GDM1 (cell line): ENCODE data around the gene ADCY2.

Experiments
- DNase-seq: peaks from one replicate; lab custom pipeline; 2025; lab: John Stamatoyannopoulos, UW

Gene ADCY2

DNA sequence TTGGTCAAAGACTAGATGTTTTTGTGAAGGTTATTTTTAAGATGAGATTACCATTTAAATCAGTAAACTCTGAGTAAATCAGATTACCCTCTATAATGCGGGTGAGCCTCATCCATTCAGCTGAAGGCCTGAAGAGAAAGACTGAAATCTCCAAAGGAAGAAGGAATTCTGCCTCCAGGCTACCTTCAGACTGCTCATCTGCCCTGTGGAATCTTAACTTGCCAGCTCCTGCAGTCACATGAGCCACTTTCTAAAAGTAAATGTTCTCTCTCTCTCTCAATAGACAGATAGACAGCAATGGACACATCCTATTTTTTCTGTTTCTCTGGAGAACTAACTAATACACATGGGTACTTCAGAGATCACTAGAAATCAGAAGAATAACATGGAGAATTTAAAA, 272.2 kb downstream of the ADCY2 start:
- no peak for DNase-seq

DNA sequence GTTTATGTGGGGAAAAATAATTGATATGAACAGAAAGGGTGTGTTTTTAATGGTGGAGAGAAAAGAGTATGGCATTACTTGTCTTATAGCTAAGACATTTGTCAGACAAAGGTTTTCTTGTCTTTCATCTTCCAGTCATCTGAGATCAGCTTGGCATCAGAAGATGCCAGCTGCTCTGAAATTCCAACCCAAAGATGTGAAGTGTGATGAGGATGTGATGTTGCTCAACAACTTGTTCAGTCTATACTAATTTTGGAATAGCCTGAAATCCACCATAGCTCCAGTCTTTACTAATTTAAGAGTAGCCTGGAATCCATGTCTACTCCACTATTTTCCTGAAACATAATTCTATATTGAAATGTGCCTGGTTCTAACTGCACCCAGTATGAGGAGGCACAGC, 272.7 kb downstream of the ADCY2 start:
- DNase-seq: no peak

DNA sequence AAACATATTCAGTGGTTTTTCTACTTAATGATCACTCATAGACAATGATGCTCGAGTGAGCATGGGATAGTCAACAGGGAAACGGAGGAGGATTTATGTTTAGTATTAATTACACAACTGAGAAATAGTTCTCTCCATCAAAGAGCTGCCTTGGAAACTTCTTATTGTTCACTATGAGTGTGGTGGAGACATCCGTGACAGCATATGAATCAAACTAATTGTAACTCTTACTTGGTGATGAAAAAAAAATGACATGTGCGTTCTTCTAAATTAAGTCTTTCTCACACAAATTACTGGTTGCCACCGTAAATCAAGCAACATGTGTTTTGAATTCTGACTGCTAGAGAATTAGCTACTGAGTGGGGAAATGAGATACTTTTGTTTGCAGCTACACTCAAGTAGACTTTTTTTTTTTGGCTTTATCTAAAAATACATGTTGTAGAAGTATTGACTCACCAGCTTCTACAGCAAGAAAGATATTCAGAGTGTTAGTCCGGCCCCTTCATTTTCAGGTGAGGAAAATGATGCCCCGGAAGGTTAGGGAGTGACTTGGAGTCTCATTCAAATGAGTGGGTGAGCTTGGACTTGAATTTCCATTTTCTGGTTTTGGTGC, 275.5 kb downstream of the ADCY2 start:
- no peak for DNase-seq

DNA sequence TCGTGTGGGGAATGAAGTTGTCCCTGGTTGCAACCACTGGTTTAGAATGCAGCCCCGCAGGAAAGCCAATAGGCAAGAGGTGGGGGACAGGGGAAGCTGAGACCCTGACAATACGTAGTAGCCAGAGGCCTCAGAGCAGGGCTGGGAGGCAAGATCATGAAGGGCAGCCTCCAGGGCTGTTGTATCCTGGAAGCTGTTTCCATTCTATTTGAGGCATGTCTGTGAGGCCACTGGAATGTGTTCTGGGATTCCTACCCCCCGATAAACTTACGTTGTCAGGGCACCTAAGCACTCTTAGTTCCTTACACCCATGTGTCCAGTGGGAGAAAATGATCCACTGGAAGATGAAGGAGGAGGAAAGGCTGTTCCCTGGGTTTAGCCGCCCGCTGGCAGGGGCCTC, 277.7 kb downstream of the ADCY2 start:
- DNase-seq: no peak

DNA sequence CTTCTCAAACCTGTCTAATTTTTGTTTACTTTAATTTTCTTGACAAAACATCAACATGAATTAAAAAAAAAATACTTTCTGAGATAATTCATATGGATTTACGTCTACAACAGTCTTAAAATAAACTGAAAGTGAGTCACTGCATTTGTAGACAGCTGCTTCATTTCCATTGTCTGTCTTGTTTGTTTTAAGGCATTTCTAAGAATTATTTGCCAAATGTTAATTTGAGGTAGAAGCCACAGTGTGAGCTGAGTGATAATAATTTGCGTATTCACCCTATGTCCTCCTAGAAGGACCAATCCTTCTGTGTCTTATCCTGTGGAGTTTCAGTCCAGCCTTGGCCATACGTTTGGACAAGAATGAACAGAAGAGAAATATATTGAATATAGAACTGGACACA, 280.5 kb downstream of the ADCY2 start:
- DNase-seq: no peak

DNA sequence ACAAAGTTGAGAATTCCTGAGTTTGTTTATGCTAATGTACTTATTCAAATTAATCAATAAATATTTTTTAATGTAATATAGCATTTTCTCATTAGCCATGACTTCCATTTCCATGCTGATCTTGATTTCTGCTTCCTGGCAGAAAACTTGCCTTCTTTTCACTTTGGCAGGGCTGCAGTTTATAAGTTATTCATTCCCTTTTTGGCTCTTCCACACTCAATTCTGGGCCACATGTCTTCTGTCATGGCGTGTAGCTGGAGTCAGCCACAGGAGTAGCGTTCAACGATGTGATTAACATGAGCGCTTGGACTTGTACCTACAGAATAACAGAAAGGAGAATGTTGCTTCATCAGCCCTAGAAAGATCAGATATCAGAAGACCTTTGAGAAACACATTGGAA, 282.1 kb downstream of the ADCY2 start:
- DNase-seq: no peak

DNA sequence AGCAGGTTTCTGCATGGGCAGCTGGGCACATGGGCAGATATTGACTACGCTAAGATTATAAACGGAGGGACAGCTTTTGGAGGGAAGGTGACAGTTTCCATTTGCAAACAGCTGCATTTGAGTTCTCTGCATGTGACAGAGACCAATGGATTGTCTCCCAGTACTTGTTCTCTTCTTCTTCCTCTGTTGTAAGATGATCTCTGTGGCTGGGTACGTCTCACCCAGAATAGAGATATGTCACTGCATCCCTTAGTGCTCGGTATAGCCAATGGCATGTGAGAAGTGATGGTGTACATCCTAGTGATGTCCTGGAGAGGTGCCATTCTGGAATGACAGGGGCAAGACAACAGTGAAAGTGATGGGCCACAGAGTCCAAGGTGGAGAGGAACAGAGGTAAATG, 283.7 kb downstream of the ADCY2 start:
- no peak for DNase-seq

DNA sequence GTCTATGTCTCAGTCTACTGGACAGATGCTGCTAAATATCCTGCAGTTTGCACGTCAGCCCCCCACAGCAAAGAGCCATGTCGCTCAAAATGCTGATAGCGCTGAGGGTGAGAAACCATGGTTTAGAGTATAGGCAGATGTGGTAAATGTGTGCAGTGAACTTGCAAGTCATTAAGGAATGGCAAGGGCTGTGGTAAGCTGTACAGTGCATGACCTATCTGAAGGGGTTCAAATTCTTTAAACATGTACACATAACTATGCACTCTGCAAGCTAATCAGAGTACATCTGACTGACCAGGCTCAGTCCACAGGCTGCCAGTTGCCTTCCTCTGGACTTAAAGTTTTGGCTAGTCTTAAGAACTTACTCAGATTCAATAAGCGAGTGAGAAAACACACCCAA, 284.3 kb downstream of the ADCY2 start:
- DNase-seq: no peak

DNA sequence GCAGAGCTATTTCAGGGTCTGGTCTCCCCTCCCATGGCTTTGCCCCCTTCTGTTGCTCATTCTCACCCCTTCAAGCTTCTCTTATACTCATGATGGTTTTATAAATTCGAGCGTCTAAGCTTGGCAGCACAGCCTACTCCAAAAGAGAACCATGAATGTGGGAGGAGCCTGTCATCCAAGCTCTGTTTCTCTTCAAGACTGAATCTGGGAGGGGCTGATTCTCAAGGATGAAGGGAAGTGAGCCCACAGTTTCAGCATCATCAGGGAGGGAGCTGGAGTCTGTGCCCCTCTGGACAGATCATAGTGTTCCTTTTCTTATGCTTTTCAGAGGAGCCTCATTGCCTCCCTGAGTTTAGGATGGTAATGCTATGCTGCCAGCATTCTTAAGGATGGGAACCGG, 286.4 kb downstream of the ADCY2 start:
- no peak for DNase-seq

DNA sequence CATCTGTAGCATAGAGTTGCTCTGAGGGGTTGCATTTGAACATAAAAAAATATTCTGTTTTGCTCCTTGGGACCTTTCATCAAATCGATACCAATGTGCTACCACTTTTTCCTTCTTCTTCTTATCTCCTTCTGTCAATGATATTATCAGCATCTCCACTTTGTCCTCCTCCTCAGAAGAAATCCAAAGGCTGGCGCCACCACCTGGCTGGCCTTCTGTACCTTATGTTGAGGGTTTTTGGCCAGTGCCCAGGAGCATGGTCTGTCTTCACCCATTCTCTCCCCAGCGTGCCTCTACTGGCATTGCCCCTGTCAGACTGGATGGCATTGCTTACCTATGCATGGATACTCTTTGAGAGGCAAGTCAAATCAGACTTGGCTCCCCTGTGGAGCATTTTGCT, 287.8 kb downstream of the ADCY2 start:
- DNase-seq: no peak

DNA sequence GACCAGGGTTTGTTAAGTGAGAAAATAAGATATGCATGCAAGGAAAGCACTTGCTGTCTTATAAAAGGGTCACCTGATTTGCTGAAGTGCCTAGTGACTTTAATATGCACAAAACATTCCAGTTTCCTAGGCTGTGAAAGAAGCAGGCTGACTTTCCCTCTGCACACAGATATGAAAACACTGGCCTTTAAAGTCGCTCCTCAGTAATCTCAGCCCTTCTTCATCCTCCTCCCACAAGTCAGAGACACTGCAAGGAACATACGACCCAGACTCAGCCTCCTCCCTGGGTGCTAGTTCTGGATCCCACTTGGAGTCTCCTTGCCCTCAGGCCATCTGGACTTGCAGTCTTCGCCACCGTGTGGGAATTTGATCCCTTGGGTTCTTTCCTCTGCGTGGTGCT, 288.9 kb downstream of the ADCY2 start:
- DNase-seq: no peak

DNA sequence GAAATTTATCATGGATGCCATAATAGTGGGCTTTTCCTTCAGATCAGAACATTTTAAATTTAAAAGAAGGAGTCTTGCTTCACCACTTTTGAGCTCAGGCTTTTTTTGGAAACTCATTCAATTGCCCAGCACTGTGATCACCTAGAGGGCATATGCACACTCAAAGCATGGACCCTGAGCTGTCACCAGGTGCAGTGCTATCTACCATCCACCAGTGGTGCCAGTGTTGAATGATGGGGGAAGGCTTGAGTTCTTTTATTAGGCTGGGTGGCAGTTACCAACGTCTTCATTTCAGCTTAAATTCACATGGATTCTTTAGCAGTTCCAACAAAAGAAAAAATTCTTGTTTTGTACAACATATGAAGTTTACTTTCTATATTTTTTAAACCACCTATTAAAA, 290.9 kb downstream of the ADCY2 start:
- no peak for DNase-seq

DNA sequence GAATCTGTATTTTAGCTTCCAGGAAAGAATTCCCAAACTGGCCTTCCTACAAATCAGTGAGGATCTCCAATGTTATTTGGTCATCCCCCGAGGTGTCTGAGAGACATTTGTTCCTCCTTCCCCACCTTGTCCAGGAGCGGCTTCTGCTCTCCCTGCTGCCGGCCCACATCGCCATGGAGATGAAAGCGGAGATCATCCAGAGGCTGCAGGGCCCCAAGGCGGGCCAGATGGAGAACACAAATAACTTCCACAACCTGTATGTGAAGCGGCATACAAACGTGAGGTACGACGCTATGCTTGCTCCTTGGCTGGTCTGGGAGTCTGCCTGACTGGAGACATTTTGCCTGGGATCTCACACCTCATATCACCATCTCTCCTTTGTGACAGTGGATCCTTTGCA, 294.6 kb downstream of the ADCY2 start:
- DNase-seq: no peak

DNA sequence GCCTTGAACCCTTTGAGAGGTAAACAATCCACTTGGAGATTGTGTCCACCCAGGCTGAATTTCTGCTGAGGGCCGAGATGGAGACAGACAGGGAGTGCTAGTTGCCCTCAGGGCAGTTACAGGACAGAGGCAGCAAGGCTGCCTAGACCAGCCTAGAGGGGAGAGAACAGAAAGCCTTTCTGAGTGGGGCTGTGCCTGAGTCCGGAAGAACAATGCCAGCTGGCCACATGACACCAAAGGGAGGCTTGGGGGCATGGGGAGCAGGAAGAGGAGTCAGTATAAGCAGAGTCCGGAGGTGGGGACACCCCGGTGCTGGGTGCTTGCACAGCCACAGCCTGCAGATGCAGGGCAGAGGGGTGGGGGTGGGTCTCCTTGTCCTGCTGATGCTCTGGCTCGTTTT, 309.3 kb downstream of the ADCY2 start:
- no peak for DNase-seq

DNA sequence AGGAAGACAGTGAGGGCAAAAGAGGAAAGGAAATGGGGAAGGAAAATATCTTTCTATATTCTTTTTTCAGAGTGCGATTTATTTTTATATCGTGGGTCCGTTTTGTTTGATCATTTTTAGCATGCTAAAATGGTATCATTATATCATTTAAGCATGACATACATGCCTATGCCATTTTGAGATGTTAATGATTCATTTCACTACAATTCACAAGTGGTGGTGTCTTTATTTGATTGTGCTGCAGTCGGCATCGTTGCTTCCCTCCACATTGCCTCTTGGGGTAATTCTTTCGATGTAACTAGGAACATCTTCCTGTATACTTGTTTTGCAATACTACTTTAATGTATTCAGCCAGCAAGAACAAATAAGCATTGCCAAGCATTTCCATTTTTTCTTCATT, 309.8 kb downstream of the ADCY2 start:
- no peak for DNase-seq

DNA sequence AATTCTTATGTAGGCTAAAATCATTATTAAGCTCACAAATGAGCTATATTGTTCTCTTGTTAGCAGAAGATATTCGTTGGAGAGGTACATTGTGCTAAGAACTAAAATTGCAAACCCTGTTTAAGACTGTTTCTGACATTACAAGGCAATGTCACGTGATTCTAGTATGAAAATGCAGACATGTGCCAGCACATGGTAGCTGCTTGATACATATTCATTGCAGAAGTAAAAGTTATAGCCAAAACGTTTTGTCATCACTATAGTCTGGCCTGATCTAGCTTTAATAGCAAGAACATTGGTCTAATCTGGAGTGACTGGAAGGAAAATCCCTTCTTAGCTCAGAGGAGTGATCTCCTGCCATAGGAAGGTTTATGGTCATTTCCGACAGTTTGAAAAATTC, 310.3 kb downstream of the ADCY2 start:
- no peak for DNase-seq

DNA sequence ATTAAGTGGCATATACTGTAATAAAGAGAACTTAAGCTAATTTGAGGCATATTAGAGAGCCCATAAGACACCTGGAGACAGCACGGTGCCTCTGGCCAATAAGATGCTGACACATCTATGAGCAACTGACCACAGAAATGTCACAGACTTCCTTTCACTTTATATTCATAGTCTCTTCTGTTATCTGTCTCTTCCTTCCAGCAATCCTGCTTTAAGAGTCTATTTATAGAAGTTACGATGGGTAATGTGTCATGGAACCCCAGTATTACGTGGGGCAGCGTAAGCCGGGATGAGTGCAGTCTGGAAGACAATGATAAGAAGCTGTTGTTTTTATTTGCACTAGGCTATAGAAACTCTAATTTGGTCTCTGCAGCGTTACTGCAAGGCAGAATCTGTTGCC, 318.2 kb downstream of the ADCY2 start:
- DNase-seq: no peak

DNA sequence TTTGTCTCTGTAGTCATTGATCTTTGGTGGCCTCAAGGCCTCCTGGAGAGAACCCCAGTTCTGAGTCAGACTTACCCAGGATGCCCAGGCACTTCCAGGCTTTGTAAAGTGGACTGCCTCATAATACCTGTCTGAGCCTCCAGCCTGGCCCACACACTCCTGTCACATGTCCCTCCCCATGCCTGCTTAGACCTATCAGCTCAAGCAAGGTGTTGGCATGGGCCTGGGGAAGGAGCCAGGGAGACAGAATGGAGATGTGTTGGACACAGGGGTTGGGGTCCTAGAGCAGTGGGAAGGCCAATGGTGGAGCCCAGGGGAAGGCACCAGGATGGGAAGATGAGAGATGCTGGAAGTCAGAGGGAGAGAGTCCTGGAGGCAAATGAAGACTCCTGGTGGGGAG, 318.8 kb downstream of the ADCY2 start:
- DNase-seq: no peak

DNA sequence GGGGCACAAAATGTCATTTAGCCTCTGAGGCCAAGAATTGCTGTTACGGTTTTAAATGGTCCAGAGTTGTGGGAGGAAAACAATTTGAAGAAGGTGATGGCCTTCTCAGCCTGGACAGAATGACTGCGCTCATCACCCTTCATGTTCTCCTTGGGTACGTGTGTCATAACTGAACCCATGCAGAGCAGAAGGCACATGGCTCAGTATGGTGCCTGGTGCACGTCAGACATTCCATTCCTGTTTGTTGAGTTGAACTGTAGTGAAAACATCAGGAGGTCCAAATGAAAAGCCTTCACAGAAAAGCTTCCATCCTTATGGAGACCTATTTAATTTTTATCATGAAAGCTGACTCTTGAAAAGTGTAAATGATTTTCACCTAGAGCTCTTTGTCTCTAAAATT, 321.8 kb downstream of the ADCY2 start:
- DNase-seq: no peak

DNA sequence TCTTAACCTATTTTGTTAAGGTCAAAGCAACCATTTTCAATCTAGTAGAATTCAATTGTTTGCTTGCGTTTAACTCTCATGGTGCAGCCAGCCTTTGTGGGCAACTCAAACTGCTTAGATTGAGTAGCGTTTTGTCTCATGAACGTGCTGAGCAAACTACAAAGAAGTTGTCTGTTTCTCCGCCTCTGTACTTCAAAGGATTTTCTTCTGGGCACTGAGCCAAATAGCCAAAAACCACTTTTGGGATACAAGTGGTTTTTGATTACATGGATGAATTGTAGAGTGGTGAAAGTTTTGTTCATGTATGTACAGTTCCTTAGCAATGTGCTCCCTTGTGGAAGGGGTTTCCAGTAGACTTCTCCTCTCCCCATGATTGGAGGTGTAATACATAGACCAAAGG, 332.1 kb downstream of the ADCY2 start:
- no peak for DNase-seq

DNA sequence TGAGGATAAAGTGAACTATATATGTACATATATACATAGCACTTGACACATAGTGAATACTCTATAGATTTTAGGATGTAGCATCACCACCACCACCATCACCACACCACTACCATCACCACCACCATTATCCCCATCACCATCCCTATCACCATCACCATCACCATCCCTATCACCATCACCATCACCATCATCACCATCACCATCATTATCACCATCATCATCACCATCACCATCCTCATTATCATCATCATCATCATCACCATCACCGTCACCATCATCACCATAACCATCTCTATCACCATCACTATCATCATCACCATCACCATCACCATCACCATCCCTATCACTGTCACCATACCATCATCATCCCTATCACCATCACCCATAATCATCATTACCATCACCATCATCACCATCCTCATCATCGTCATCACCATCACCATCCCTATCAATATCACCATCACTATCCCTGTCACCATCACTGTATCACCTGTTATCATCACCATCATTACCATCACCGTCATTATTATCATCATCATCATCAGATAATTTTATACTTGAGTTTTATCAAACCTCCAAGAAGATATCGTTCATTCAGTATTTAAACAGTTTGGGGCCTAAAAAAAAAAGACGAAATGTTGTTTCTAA, 345.6 kb downstream of the ADCY2 start:
- no peak for DNase-seq

DNA sequence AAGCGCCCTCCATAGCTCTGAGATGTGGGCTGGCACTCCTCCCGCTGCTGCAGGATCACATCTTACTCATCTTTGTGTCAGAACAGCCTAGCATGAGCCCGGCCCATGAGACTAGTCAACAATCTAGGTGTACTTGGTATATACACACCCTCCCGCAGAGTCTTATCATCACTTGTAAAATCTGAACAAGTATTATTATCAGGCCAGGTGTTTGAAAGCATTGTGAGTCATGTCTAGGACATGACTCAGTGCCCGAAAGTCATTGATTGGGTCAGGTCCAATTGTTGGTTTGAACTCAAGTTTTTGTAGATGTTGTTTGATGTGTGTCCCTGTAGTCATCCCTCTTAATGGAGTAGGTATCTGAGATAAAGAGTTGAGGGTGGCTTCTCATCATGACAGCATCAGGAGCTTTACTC, 346.3 kb downstream of the ADCY2 start:
- DNase-seq: no peak

DNA sequence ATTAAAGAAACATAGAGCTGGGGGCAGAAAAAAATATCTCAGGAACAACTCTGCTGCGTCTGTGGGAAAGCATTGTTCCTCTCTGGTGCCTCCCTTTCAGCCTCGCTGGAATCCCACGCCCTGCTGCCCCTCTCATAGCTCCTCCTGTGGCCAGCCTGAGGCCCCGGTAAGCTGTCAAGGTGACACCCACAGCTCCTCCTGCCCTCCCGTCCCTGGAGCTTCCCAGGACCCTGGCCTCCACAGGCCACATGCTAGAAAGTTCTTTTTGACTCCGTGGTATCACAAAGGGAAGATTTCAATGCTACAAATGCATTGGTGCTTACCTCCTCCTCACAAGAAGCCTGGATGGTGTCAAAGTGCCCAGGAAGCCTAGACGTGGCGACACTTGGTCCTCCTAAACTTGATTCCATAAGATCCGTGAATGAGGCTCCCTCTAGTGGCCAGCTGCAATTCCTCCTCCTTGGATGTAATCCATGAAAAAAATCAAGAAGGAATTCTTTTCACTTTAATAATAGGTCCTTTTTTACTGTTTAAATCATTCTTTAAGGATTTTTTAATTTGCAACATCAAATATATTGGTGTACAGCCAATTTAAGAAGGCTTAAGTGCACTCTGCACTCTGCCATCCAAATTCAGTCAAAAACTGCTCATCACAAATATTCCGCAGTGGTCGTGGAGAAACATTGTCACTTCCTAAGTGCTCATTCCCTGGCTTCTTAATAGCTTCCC, 350.1 kb downstream of the ADCY2 start:
- DNase-seq: peak; percentile 1

DNA sequence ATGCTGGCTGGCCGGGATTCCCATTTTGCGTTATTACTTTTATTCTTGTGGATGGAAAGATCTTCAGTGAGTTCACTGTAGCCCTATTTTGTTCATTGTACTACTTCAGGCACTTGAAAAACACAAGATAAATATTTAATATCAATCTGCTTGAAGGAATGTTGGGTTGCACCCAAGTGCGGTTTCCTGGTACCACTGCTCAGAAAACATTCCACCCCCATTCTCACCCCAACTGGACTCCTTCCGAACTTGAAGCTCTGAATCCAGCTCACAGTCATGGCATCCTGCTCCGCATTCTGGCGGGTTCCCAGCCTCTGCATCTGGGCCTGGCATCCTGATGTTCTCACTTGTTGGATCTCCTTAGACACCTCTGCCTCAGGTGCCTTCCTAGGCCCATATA, 351.8 kb downstream of the ADCY2 start:
- no peak for DNase-seq
